GM21367 (cell line): ENCODE data around the gene VDAC2.
"Not testable (repeated sequence)": the region's sequence is repeated elsewhere in the genome, so short reads cannot be mapped to it uniquely, and the experiment has no call there.

Experiments
- ATAC-seq: cut with Tn5 transposase; IDR thresholded peaks from one replicate; pipeline ENCODE4 v1.9.1; 2021; ENCODE audit not compliant: unreplicated experiment

VDAC2 gene

DNA sequence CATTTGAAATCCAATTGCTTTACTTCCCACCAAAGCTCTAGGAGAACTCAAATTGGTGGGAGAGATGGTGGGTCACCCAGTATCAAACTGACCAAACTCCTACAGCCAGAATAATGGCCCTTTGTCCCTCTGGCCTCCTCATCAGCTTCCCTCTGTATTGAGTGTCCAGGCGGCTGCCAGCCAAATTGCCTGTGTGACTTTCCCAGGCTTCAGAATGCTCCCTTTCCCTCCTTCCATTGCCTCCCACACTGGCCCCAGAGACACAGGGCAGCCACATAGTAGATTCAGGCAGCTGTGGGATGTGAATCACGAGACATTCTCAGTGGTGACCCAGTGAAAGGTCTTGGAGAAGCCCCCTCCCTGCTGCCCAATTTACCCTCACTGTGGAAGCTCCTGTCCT lies 12.7 kb upstream of the VDAC2 start:
- ATAC-seq: no peak

DNA sequence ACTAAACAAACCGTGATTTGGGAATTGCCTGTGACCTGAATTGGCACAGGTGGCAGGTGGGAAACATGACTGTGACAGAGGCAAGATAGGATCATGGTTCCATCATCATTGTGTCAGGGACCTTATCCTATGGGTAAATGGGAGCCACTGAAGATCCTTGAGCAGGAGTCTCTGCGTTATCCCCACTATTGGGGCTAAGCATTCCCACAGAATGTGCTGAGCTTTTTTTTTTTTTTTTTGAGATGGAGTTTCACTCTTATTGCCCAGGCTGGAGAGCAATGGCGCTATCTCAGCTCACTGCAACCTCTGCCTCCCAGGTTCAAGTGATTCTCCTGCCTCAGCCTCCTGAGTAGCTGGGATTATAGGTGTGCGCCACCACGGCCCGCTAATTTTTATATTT lies 10.6 kb upstream of the VDAC2 start:
- not testable (repeated sequence) for ATAC-seq

GRCh38 chr10:75201793-75202307 lies 8.7 kb upstream of the VDAC2 start:
- no peak for ATAC-seq

- no peak for ATAC-seq
Measured at GRCh38 chr10:75202321-75203045, 8.1 kb upstream of the VDAC2 start.

GRCh38 chr10:75203046-75203620 lies 7.5 kb upstream of the VDAC2 start:
- not testable (repeated sequence) for ATAC-seq

DNA sequence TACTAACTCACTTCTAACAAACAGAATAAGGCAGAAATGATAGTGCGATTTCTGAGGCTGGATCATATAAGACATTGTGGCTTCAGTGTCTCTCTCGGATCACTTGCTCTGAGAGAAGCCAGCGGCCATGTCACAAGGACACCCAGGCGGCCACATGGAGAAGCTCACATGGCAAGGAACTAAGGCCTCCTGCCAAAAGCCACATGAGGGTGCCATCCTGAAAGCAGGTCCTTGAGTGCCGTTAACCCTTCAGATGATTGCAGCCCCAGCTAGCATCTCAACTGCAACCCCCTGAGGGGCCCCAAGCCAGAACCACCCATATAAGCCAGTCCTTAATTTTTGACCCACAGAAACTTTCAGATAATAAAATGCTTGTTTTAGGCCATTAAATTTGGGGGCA lies 6.9 kb upstream of the VDAC2 start:
- ATAC-seq: no peak

DNA sequence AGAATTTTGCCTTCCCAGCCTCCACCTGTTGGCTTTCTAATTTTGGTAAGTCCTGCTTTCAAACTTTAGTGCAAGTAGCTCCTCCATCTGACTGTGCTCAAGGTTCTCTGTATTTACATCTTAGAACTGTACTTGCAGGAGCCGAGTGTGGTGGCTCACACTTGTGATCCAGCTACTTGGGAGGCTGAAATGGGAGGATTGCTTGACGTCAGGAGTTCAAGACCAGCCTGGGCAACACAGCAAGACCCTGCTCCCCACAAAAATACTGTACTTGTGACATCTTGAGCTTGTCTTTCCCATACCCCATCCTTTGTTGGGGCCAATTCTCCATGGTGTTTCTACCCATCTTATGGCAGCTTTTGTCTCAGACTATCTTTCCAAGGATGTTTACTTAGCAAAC lies 4.7 kb upstream of the VDAC2 start:
- no peak for ATAC-seq

GRCh38 chr10:75206638-75207037 lies 4.0 kb upstream of the VDAC2 start:
- not testable (repeated sequence) for ATAC-seq

DNA sequence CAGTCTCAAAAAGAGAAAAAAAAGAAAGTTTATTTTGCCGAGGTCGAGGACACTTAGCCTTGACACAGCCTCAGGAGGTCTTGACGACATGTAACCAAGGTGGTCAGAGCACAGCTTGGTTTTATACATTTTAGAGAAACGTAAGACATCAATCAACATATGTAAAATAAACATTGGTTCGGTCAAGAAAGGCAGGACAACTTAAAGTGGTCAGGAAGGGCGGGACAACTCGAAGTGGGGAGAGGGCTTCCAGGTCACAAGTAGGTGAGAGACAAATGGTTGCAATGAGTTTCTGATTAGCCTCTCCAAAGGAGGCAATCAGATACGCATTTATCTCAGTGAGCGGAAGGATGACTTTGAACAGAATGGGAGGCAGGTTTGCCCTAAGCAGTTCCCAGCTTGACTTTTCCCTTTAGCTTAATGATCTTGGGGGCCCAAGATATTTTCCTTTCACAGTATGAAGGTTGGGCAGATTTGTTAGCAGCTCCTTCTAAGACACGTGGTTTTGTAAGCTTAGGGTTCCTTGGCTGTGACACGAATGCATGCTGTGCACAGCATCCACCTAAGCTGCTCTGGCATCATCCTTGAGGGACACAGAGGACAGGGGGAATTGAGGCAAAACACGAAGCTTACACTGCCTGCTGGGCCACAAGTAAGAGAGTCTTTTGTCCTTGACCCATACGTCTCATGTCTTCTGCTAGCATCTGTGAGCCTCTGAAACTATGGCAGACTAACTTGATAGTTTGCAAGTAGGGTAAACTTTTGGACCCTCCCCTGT lies 3.3 kb upstream of the VDAC2 start:
- no peak for ATAC-seq

DNA sequence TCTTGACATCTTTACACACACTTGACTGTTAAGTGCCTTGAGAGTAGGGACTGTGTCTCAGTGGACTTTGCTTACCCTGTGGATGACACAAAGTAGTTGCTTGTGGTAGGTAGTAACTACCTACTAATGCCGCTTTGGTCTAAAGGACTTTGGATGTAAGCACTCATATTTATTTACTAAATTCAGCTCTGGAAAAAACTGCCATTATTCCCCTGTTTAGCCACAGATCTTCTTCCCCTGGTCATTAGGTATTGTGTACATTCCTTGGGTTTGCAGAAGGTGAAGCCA lies 2.8 kb upstream of the VDAC2 start:
- no peak for ATAC-seq

DNA sequence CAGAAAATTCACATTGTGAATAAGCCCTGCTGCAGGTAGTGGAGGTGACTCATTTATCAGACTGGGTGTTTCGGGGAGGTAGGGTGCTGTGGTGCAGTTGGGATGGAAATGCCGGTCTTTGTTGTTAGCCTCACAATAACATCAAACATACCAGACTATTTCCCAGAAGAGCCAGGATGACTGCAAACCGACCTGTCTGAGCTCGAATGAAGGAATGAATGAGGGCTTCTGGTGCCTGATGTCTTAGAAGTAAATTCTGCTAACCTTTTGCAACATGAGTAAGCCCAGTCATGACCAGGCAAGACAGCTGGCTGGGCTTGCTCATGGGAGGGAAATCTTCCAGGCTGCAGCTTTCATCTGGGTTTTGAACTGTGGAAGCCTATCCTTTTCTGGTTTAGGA lies 2.4 kb upstream of the VDAC2 start:
- ATAC-seq: no peak

- ATAC-seq: no peak
Measured at GRCh38 chr10:75209086-75209920, 1.3 kb upstream of the VDAC2 start.

DNA sequence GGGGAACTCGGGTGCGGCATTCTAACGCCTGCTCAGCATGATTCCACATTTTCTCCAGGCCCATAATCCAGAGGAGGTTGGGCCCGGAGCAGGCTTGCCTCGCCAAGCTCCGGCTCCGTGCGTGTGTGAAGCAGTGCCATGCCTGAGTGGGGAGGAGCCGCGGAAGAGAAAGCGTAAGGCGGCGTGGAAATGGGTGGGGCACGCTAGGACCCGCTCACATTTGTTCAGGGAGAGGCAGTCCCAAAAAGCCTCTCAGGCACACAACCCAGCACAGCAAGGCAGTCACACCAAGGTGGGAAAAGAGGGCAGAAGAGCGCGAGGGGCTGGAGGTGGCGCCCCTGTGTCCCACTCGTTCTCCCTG lies 695 bp upstream of the VDAC2 start:
- peak; percentile 41 for ATAC-seq

DNA sequence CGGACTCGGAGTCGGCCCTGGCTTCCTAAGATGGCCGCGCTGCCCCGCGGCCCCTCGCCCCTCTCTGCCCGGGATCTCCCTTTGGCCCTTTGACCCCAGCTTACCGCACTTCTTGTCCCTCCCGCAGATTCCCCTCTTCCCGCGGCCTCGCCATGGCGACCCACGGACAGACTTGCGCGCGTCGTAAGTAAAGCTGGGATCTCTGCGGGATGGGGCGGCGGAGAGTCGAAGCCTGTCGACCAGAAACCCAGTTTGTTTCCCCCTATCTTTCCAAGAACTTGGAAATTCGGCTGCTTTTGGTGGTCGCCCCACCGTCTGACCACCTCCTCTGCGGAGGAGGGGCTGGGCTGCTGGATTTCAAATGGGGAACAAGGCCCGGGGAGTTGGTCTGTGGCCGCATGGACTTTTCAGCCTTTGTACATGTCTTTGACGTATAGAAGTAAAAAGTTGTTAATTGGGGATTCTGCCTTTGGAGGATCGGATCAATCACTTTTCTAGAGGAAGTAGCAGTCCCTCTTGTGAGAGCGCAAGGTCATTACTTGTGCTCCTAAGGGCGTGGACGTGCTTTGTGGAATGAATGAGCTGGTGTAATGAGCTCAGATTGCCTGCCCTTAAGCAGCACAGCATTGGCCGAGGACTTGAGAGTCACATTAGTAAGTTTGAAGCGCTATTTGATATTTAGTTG lies 553 bp downstream of the VDAC2 start:
- ATAC-seq: no peak

DNA sequence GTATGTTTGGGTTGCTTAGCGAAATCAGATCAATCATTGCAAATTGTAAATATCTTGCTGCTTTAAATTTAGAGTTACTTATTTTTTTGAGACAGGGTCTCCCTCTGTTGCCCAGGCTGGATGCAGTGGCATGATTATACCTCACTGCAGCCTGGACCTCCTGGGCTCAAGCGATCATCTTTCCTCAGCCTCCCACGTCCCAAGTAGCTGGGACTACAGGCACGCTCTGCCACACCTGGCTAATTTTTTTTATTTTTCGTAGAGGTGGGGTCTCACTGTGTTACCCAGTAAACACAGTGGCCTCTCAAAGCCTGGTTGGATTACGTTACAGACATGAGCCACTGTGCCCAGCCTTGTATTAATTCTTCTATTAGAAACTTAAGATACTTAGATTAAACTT lies 1.7 kb downstream of the VDAC2 start:
- ATAC-seq: no peak

DNA sequence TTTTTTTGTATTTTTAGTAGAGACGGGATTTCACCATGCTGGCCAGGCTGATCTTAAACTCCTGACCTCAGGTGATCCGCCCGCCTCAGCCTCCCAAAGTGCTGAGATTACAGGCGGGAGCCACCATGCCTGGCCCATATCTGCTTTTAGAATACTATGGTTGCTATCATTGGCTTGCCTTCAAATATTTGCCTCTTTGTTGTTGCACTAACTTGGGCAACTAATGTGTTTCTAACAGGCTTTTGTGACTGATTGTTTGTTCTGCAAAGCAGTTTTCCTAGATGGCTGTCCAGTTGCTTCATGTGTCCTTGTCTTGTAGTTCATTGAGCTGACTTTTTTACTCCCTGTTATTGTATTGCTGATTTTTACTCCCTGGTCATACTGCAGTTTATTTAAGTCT lies 9.7 kb downstream of the VDAC2 start:
- no peak for ATAC-seq

DNA sequence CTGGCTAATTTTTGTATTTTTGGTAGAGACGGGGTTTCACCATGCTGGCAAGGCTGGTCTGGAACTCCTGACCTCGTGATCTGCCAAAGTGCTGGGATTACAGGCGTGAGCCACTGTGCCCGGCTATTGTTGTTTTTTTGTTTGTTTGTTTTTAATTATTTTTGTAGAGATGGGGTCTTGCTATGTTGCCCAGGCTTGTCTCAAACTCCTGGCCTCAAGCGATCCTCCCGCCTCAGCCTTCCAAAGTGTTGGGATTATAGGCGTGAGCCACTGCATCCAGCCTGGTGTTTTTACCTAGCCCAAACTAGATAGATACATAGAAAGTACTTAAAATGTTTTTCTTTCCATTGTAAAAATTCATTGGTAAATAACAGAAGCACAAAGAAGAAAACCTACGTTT lies 10.9 kb downstream of the VDAC2 start:
- not testable (repeated sequence) for ATAC-seq

DNA sequence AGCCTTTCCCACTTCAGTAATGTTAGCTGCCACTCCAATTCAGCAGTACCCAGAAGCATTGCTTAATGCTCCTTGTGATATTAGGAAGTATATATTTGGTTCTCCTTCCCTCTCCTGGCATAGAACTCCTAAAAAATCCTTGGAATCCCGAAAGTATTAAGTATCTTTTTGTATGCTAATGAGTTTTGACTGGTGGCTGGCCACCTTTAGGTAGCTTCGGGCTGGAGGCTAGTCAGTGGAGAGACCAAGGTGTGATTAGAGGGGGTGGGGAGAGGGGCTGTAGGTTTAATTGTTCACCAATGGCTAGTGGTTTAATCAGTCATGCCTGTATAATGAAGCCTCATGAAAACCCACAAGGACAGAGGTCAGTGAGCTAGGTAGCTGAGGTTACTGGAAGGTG lies 12.9 kb downstream of the VDAC2 start:
- ATAC-seq: no peak

DNA sequence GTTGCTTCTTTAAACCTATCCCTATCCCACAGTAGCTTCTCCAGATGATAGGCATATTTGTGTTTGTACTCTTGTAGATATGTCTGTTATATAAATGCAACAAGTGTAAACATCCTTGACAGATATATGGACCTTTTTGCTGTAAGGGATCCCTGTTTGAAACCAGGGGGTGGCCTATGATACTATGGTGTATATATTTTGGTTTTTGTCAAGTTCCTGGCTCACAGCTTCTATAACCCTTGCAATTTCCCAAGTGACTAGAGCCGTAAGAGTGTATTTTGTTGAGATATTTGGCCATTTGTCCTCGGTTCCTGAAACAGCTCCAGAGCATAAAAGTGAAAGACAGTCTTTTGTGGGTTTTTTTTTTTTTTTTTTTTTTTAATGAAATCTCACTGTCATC lies 15.5 kb downstream of the VDAC2 start:
- no peak for ATAC-seq

GRCh38 chr10:75226656-75227055 lies 16.1 kb downstream of the VDAC2 start:
- no peak for ATAC-seq

DNA sequence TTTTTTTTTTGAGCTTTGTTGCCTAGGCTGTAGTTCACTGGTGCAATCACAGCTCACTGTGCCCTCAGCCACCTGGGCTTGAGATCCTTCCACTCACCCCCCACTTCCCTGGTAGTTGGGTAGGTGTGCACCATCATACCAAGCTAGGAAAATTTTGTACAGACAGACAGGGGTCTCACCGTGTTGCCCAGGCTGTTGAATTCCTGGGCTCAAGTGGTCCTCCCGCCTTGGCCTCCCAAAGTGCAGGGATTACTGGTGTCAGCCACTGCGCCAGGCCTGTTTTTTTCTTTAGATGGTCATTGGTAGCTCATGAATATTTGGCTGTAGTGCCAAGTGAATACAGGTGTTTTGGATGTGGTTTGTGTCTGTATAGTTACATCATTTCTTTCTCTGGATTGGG lies 17.7 kb downstream of the VDAC2 start:
- no peak for ATAC-seq
